CD4-positive, alpha-beta T cell treated with Interleukin-17A for 4 hours (primary cell): Measurements from ENCODE around the gene PANX1.

Experiments
- DNase-seq: peaks from one replicate; pipeline ENCODE4 v3.0.0-alpha.2; 2020; ENCODE audit warnings: mixed read lengths

PANX1 gene

DNA sequence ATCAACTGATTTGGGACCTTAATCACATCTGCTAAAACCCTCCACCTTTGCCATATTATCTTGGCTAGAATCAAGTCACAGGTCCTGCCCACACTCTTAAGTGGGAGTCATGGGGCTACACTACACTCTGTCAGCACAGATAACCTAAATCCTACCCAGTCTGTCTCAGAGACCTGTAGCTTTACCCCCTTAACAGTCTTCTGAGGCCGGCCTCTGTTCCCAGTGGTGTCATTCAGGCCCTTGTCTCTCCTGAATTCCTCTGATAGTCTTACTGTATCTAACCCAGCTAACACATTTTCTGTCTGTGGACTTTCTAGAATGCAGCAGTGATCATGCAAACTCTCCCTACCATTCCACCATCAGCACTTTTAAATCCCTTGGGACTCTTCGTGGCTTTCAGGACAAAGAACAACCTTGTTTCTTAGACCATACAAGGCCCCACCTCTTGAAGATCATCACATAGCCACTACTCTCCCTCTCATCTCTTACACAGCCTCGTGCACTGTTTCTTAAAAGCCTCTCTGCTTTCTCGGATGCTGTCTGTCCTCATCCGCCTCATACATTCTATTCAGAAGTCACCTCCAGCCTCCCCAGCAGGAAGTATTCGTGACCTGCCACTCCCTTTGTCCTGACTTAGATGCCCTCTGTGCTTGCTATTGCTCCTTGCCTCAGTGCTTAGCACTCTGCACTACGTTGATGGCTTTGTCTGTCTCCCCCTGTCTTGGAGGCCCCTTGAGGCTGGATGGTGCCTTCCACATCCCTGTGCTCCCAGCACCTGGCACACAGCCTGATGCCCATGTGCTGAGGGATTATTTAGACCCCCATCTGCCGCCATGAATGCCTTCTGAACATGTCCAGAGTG, 57.9 kb downstream of the PANX1 start:
- DNase-seq: no peak

GRCh38 chr11:94193288-94193687, 64.6 kb downstream of the PANX1 start:
- DNase-seq: no peak

DNA sequence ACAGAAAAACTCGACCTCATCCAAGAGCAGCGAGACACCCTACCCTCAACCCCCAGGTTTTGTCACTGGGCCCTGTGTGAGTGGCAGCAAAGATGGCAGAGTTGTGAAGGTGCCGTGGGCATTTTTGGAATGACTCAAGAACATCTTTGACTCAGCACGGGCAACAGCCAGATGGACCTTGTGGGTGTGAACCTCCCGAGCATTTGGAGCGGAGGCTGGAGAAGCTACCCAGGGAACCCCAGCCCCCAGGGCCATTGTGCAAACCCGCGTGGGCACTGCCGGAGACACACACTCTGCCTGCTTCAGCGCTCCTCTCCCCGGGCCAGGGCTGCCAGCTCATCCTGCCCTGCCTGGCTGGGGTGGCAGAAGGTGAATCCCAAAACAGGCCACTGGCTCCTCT, 66.1 kb downstream of the PANX1 start:
- no peak for DNase-seq

DNA sequence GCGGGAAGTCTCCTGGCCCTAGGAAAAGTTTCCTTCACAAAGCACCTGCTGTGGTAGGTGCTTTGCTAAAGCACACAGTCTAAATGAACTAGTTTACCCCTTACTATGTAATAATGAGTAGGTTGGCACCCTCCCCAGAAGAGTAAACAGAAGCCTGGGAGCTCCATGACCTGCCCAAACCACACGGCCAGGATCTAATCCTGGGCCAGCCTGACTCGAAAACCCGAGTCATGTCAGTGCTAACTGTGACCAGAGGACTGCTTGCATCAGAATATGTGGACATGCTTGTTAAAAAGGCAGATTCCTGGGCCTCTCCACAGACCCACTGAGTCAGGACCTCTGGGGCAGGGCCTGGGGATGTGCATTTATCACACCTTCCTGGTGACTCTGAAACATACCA, 67.7 kb downstream of the PANX1 start:
- DNase-seq: no peak

- DNase-seq: no peak
These were observed 70.1 kb downstream of the PANX1 start for GRCh38 chr11:94198718-94199117.

GRCh38 chr11:94199136-94200130, 70.8 kb downstream of the PANX1 start:
- no peak for DNase-seq

DNA sequence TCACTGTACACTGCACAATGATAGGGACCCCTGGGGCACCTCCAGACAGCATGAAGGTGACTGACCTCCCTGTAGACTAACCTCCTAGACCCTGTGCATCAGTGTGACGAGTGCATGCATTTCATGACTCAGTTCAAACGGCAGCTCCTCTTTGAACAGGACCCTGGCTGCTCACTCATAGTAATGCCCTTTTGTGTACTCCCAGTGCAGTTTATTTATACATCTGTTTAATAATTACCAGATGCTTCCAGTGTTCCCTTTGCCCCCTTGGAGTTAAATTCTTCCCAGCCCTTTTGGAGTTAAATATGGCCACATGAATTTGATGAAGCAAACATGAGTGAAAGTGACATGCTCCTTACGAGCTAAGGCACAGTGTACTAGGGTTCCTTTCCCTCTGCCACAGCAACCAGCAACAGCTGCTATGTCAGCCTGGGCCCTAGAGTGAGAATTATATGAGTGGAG, 72.4 kb downstream of the PANX1 start:
- DNase-seq: no peak

DNA sequence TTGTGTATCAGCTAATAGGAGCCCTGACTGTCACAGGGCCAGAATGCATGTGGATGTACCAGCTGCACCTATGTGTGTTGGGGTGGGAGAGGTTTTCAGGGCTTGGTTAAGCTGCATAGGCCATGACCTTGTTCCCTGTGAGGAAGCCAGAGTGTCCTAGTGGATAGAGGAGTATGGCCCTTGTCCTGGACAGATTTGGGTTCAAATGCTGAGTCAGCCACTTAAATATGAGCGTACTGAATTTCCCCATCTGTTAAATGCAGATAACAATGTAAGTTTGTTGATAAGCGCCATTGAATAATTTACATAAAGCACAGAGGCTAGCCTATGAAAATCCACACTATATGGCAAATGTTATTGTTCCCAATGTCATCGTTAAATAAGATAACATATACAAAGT, 74.4 kb downstream of the PANX1 start:
- no peak for DNase-seq

DNA sequence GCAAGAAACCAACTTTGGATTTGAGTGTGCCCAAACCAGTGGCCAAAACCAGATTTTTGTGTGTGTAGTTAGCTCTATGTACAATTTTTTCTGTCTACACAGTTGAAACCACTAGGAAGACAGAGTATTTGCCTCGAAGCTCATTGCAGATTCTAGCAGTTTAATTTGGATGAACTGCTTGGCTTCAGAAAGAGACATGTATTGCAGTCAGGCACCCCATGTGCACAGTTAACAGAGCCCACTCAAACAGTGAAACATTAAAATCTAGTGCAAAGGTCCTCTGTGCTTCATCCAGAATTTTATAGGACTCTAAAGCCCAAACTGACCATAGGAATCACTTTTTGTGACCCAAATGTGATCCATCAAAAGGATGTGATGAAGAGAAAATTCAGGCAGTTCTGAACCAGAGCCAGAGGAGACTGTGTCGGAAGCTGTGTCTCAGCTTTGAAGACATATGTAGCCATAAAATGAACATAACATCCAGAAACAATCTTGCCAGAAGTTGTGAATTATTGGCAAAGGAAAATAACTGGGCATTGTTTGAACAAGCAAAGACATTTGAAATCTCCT, 82.7 kb downstream of the PANX1 start:
- no peak for DNase-seq

GRCh38 chr11:94212898-94213297, 84.3 kb downstream of the PANX1 start:
- DNase-seq: no peak

DNA sequence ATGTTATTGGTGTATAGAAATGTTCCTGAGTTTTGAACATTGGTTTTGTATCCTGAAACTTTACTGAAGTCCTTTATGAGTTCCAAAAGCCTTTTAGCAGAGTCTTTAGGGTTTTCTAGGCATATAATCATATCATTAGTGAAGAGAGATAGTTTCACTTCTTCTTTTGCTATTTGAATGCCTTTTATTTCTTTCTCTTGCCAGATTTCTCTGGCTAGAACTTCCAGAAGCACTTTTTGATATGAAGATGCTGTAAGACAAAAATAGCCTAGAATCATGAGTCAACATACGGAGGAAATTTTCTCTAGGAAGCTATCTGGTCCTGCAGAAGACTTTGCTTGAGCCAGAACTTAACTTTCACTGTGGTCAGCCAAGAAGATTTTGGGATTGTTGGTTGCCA, 89.1 kb downstream of the PANX1 start:
- no peak for DNase-seq

GRCh38 chr11:94218372-94218771, 89.7 kb downstream of the PANX1 start:
- no peak for DNase-seq

GRCh38 chr11:94219771-94220170, 91.1 kb downstream of the PANX1 start:
- no peak for DNase-seq

GRCh38 chr11:94224078-94224477, 95.4 kb downstream of the PANX1 start:
- no peak for DNase-seq
